ENCODE results near the gene FRAT1. TPM values are rescaled to one million over a fixed set of nuclear protein-coding genes. Genes with fewer than 3 reads are reported as not detected.

FRAT1 gene
- total and polyA plus RNA-seq, 2 of the 13 experiments (the other 11 are each of a cell fraction or from before 2014, with no cell fraction given): 1.7 to 2.3 TPM

GRCh38 chr10:97292097-97292861, 26.8 kb upstream of the FRAT1 start, which contains the start of gene ARHGAP19 (continued):
- no peak for TF ChIP-seq HMGXB3 (CRISPR knock-in tag; IDR thresholded peaks at IDR 0.05; ENCODE audit: borderline replicate concordance)
- peak; percentile 96 for TF ChIP-seq ZNF687 (CRISPR knock-in tag; IDR thresholded peaks at IDR 0.05)
- TF ChIP-seq MIXL1 (CRISPR knock-in tag; IDR thresholded peaks at IDR 0.05): no peak
- TF ChIP-seq CTCF (CRISPR knock-in tag; IDR thresholded peaks at IDR 0.05): peak; percentile 61
- TF ChIP-seq, protein P1, sequence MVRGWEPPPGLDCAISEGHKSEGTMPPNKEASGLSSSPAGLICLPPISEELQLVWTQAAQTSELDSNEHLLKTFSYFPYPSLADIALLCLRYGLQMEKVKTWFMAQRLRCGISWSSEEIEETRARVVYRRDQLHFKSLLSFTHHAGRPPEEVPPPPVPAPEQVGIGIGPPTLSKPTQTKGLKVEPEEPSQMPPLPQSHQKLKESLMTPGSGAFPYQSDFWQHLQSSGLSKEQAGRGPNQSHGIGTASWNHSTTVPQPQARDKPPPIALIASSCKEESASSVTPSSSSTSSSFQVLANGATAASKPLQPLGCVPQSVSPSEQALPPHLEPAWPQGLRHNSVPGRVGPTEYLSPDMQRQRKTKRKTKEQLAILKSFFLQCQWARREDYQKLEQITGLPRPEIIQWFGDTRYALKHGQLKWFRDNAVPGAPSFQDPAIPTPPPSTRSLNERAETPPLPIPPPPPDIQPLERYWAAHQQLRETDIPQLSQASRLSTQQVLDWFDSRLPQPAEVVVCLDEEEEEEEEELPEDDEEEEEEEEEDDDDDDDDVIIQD (CRISPR knock-in tag; IDR thresholded peaks at IDR 0.05; ENCODE audit: low read depth): peak; percentile 9; the same call in 1 of the 2 replicates
- TF ChIP-seq ZNF878 (CRISPR knock-in tag; IDR thresholded peaks at IDR 0.05): peak; percentile 40; the same call in 1 of the 2 replicates
- TF ChIP-seq, protein P2, sequence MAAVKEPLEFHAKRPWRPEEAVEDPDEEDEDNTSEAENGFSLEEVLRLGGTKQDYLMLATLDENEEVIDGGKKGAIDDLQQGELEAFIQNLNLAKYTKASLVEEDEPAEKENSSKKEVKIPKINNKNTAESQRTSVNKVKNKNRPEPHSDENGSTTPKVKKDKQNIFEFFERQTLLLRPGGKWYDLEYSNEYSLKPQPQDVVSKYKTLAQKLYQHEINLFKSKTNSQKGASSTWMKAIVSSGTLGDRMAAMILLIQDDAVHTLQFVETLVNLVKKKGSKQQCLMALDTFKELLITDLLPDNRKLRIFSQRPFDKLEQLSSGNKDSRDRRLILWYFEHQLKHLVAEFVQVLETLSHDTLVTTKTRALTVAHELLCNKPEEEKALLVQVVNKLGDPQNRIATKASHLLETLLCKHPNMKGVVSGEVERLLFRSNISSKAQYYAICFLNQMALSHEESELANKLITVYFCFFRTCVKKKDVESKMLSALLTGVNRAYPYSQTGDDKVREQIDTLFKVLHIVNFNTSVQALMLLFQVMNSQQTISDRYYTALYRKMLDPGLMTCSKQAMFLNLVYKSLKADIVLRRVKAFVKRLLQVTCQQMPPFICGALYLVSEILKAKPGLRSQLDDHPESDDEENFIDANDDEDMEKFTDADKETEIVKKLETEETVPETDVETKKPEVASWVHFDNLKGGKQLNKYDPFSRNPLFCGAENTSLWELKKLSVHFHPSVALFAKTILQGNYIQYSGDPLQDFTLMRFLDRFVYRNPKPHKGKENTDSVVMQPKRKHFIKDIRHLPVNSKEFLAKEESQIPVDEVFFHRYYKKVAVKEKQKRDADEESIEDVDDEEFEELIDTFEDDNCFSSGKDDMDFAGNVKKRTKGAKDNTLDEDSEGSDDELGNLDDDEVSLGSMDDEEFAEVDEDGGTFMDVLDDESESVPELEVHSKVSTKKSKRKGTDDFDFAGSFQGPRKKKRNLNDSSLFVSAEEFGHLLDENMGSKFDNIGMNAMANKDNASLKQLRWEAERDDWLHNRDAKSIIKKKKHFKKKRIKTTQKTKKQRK (IDR thresholded peaks at IDR 0.05; ENCODE audit: low read length): no peak
- TF ChIP-seq ZNF207 (IDR thresholded peaks at IDR 0.05; ENCODE audit: borderline replicate concordance): no peak
- peak; percentile 81 for TF ChIP-seq SP4 (CRISPR knock-in tag; IDR thresholded peaks at IDR 0.05)
- TF ChIP-seq DPF2 (CRISPR knock-in tag; IDR thresholded peaks at IDR 0.05; ENCODE audit: borderline replicate concordance, low read depth): no peak
- peak; percentile 90 for TF ChIP-seq YY1 (IDR thresholded peaks at IDR 0.05; ENCODE audit: insufficient read depth, insufficient replicate concordance, low read depth, low read length)
- no peak for TF ChIP-seq NFE2 (CRISPR knock-in tag; IDR thresholded peaks at IDR 0.05)
- TF ChIP-seq ZNF644 (CRISPR knock-in tag; IDR thresholded peaks at IDR 0.05; ENCODE audit: low read depth): no peak

All from HepG2 (cell line).